Cardiac muscle cell (in vitro differentiated cells and primary cell): Measurements from ENCODE around the gene MAGED2. TPM values are rescaled to one million over a fixed set of nuclear protein-coding genes. Genes with fewer than 3 reads are reported as not detected.

Experiments used
- DNase-seq, 2 donors: peaks; one replicate each; pipeline versions ENCODE4 v3.0.0 to v3.0.0-alpha.2; 2010 to 2017; ENCODE audit warnings: low read depth in 1 of 2, low spot score in 1 of 2
- H3K27ac ChIP-seq: fragments of 200-600 bp; sonication (generic); 2 replicates; pipeline ENCODE4 v1.5.1; 2016
- H3K27me3 ChIP-seq: fragments of 200-600 bp; sonication (generic); 2 replicates; pipeline ENCODE4 v1.6.0; 2016; ENCODE audit warnings: control low read depth
- H3K36me3 ChIP-seq: fragments of 200-600 bp; sonication (generic); 2 replicates; pipeline ENCODE4 v1.5.1; 2016; ENCODE audit warnings: control low read depth
- H3K4me1 ChIP-seq: fragments of 200-600 bp; sonication (generic); 2 replicates; pipeline ENCODE4 v1.8.1; 2017; ENCODE audit warnings: low read depth, mild to moderate bottlenecking, mixed run types
- H3K4me3 ChIP-seq: fragments of 200-600 bp; sonication (generic); 2 replicates; pipeline ENCODE4 v1.5.1; 2016; ENCODE audit warnings: mild to moderate bottlenecking
- H3K9me3 ChIP-seq: fragments of 200-600 bp; sonication (generic); 2 replicates; pipeline ENCODE4 v1.5.1; 2017; ENCODE audit warnings: low read depth, mild to moderate bottlenecking, control low read depth
- polyA plus RNA-seq: library from polyadenylated mRNA; unstranded; fragments of >200 nt; fragmentation: Nextera tagmentation; extraction: Ambion mirVana; gene quantifications from 2 replicates; pipeline ENCODE4 v1.2.1, GENCODE V29; 2016
- total RNA-seq: library from RNA; depleted of rRNA; stranded (reverse); fragments of >200 nt; gene quantifications from 2 replicates; pipeline ENCODE4 v1.2.3, GENCODE V29; 2016
- TF ChIP-seq, protein P1 (sequence below): IDR thresholded peaks from 2 replicates; pipeline ENCODE4 v1.5.1; 2012; ENCODE audit warnings: low read depth, mild to moderate bottlenecking, low read length

The MAGED2 gene
- total and polyA plus RNA-seq, 2 experiments from 2014 or later = 778 to 1,145 TPM

GRCh38 chrX:54820737-54821136 lies 13.2 kb downstream of the MAGED2 start:
- no peak for DNase-seq
- no peaks in the 10 kb centered on the region for H3K4me1 ChIP-seq
- no peak overlapping the region for H3K27ac ChIP-seq
- no peaks in the 10 kb centered on the region for H3K36me3 ChIP-seq
- H3K4me3 ChIP-seq = no peak overlapping the region
- H3K9me3 ChIP-seq = no peaks in the 10 kb centered on the region
- TF ChIP-seq, protein P1, sequence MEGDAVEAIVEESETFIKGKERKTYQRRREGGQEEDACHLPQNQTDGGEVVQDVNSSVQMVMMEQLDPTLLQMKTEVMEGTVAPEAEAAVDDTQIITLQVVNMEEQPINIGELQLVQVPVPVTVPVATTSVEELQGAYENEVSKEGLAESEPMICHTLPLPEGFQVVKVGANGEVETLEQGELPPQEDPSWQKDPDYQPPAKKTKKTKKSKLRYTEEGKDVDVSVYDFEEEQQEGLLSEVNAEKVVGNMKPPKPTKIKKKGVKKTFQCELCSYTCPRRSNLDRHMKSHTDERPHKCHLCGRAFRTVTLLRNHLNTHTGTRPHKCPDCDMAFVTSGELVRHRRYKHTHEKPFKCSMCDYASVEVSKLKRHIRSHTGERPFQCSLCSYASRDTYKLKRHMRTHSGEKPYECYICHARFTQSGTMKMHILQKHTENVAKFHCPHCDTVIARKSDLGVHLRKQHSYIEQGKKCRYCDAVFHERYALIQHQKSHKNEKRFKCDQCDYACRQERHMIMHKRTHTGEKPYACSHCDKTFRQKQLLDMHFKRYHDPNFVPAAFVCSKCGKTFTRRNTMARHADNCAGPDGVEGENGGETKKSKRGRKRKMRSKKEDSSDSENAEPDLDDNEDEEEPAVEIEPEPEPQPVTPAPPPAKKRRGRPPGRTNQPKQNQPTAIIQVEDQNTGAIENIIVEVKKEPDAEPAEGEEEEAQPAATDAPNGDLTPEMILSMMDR = no peak
- H3K27me3 ChIP-seq = no peaks in the 10 kb centered on the region

GRCh38 chrX:54821310-54821709 lies 13.8 kb downstream of the MAGED2 start:
- TF ChIP-seq, protein P1 = no peak
- Histone ChIP-seq H3K27ac (no peak overlapping the region), H3K9me3 (no peaks in the 10 kb centered on the region), H3K27me3 (no peaks in the 10 kb centered on the region), H3K4me1 (no peaks in the 10 kb centered on the region), H3K4me3 (no peak overlapping the region), H3K36me3 (no peaks in the 10 kb centered on the region)
- DNase-seq = no peak

GRCh38 chrX:54824195-54824594 lies 16.6 kb downstream of the MAGED2 start:
- no peak for DNase-seq
- no peaks in the 10 kb centered on the region for H3K9me3 ChIP-seq
- no peak overlapping the region for H3K4me3 ChIP-seq
- no peaks in the 10 kb centered on the region for H3K36me3 ChIP-seq
- H3K27ac ChIP-seq = peak overlapping the region; percentile 91
- H3K27me3 ChIP-seq = no peaks in the 10 kb centered on the region
- H3K4me1 ChIP-seq = no peaks in the 10 kb centered on the region
- TF ChIP-seq, protein P1 = no peak

- no peak for DNase-seq
- Histone ChIP-seq H3K36me3 (no peaks in the 10 kb centered on the region), H3K27ac (peak overlapping the region; percentile 91), H3K4me3 (no peak overlapping the region), H3K27me3 (no peaks in the 10 kb centered on the region), H3K4me1 (no peaks in the 10 kb centered on the region), H3K9me3 (no peaks in the 10 kb centered on the region)
- TF ChIP-seq, protein P1 = no peak
Observed at GRCh38 chrX:54824722-54825121, 17.2 kb downstream of the MAGED2 start.

- Histone ChIP-seq H3K4me1 (no peaks in the 10 kb centered on the region), H3K36me3 (no peaks in the 10 kb centered on the region), H3K27ac (no peak overlapping the region), H3K4me3 (no peak overlapping the region), H3K27me3 (no peaks in the 10 kb centered on the region), H3K9me3 (no peaks in the 10 kb centered on the region)
- no peak for DNase-seq
- TF ChIP-seq, protein P1 = no peak
Observed at GRCh38 chrX:54825716-54826438, 18.3 kb downstream of the MAGED2 start.
